ENCODE results near the gene UBXN10. TPM values are rescaled to one million over a fixed set of nuclear protein-coding genes. Genes with fewer than 3 reads are reported as not detected.

UBXN10 gene
- total RNA-seq, 4 donors from 2014 or later = 12.2 to 27.9 (median 14.4) TPM

GRCh38 chr1:20138346-20138745, 47.5 kb upstream of the UBXN10 start:
- Histone ChIP-seq H3K36me3 (no peaks in the 10 kb centered on the region), H3K4me3 (no peak overlapping the region), H3K27me3 (peaks cover 0 to 55% (median 0%) of the 10 kb centered on the region in 4 donors), H3K9me3 (no peaks in the 10 kb centered on the region), H3K4me1 (no peaks in the 10 kb centered on the region), H3K27ac (replicated peaks in 1 of 4) (no peak overlapping the region)
- TF ChIP-seq POLR2A (IDR thresholded peaks at IDR 0.05; ENCODE audit: low read depth) = no peak
- TF ChIP-seq EP300 (IDR thresholded peaks at IDR 0.05) = no peak
- intact Hi-C loops (cut with DNase I) = no loop called here
- no peak for DNase-seq (ENCODE audit: extremely low spot score)
- 72% methylated on average over 6 of the region's 6 CpGs for WGBS

- Histone ChIP-seq H3K27me3 (peaks cover 0 to 59% (median 0%) of the 10 kb centered on the region in 4 donors), H3K9me3 (no peaks in the 10 kb centered on the region), H3K4me1 (no peaks in the 10 kb centered on the region), H3K36me3 (no peaks in the 10 kb centered on the region), H3K27ac (replicated peaks in 1 of 4) (no peak within 1 kb of the TSS), H3K4me3 (no peak within 1 kb of the TSS)
- TF ChIP-seq POLR2A (IDR thresholded peaks at IDR 0.05; ENCODE audit: low read depth) (no peak), EP300 (IDR thresholded peaks at IDR 0.05) (no peak), POLR2AphosphoS5 (IDR thresholded peaks at IDR 0.05) (no peak), CTCF (IDR thresholded peaks at IDR 0.05) (no peak)
- WGBS = 88% methylated on average over 9 of the region's 9 CpGs
- intact Hi-C loops (cut with DNase I) = no loop called here
- DNase-seq (ENCODE audit: extremely low spot score) = no peak
These were observed 46.8 kb upstream of the UBXN10 start, which contains the start of gene PLA2G2F for GRCh38 chr1:20138961-20139550. Gene PLA2G2F, plus strand, starts transcription at chr1:20139323. Its CDS starts 105 bp downstream, at chr1:20139428.

- TF ChIP-seq CTCF (IDR thresholded peaks at IDR 0.05) (no peak), POLR2A (IDR thresholded peaks at IDR 0.05; ENCODE audit: low read depth) (no peak), POLR2AphosphoS5 (IDR thresholded peaks at IDR 0.05) (no peak), EP300 (IDR thresholded peaks at IDR 0.05) (no peak)
- 84% methylated on average over 6 of the region's 13 CpGs for WGBS
These were observed 45.9 kb upstream of the UBXN10 start for GRCh38 chr1:20139776-20140612.

GRCh38 chr1:20141001-20141400, 44.9 kb upstream of the UBXN10 start:
- no peak for DNase-seq (ENCODE audit: extremely low spot score)
- H3K9me3 ChIP-seq = no peaks in the 10 kb centered on the region
- intact Hi-C loops (cut with DNase I) = no loop called here
- TF ChIP-seq POLR2AphosphoS5 (IDR thresholded peaks at IDR 0.05) = no peak
- no peak for TF ChIP-seq CTCF (IDR thresholded peaks at IDR 0.05)
- no peak for TF ChIP-seq EP300 (IDR thresholded peaks at IDR 0.05)
- TF ChIP-seq POLR2A (IDR thresholded peaks at IDR 0.05; ENCODE audit: low read depth) = no peak
- no peak overlapping the region for H3K27ac ChIP-seq (replicated peaks in 1 of 4)
- no peaks in the 10 kb centered on the region for H3K36me3 ChIP-seq
- no peaks in the 10 kb centered on the region for H3K4me1 ChIP-seq
- 80% methylated on average over 9 of the region's 9 CpGs for WGBS
- H3K27me3 ChIP-seq = peaks cover 0 to 53% (median 0%) of the 10 kb centered on the region in 4 donors
- H3K4me3 ChIP-seq = no peak overlapping the region

More at GRCh38 chr1:20139776-20140612, 45.9 kb upstream of the UBXN10 start:
- intact Hi-C loops (cut with DNase I) = no loop called here
- Histone ChIP-seq H3K4me1 (no peaks in the 10 kb centered on the region), H3K36me3 (no peaks in the 10 kb centered on the region), H3K27me3 (peaks cover 0 to 59% (median 0%) of the 10 kb centered on the region in 4 donors), H3K4me3 (no peak overlapping the region), H3K27ac (replicated peaks in 1 of 4) (no peak overlapping the region), H3K9me3 (no peaks in the 10 kb centered on the region)
- DNase-seq (ENCODE audit: extremely low spot score) = no peak

GRCh38 chr1:20141466-20141865, 44.4 kb upstream of the UBXN10 start:
- DNase-seq (ENCODE audit: extremely low spot score) = no peak
- intact Hi-C loops (cut with DNase I) = no loop called here
- H3K27ac ChIP-seq (replicated peaks in 1 of 4) = no peak overlapping the region
- no peak for TF ChIP-seq POLR2A (IDR thresholded peaks at IDR 0.05; ENCODE audit: low read depth)
- no peak for TF ChIP-seq EP300 (IDR thresholded peaks at IDR 0.05)
- no peak for TF ChIP-seq CTCF (IDR thresholded peaks at IDR 0.05)
- TF ChIP-seq POLR2AphosphoS5 (IDR thresholded peaks at IDR 0.05) = no peak
- H3K9me3 ChIP-seq = no peaks in the 10 kb centered on the region
- H3K36me3 ChIP-seq = no peaks in the 10 kb centered on the region
- no peak overlapping the region for H3K4me3 ChIP-seq
- 91% methylated on average over 4 of the region's 7 CpGs for WGBS
- H3K4me1 ChIP-seq = no peaks in the 10 kb centered on the region
- H3K27me3 ChIP-seq = peaks cover 0 to 53% (median 0%) of the 10 kb centered on the region in 4 donors

Measured in esophagus muscularis mucosa (tissue), 4 donors.